Measurements from ENCODE around the gene PMEPA1.
"Not testable (repeated sequence)": the region's sequence is repeated elsewhere in the genome, so short reads cannot be mapped to it uniquely, and the experiment has no call there.

PMEPA1 gene

GRCh38 chr20:57638173-57638894 is 71.5 kb downstream of the PMEPA1 start:
- no peaks in the 10 kb centered on the region for H3K36me3 Mint-ChIP-seq (ENCODE audit: insufficient read depth)
- no peak for ATAC-seq (replicated peaks)
- peaks cover 11 to 12% of the 10 kb centered on the region in 2 donors for H3K4me1 Mint-ChIP-seq (ENCODE audit: low read depth in 2 of 2)
- H3K27ac Mint-ChIP-seq: no peak overlapping the region
- H3K27me3 Mint-ChIP-seq: peaks cover 26% of the 10 kb centered on the region in 2 donors
- no peak overlapping the region for H3K4me3 Mint-ChIP-seq
- no peak for DNase-seq
- peaks cover 6 to 25% of the 10 kb centered on the region in 2 donors for H3K9me3 Mint-ChIP-seq

GRCh38 chr20:57633945-57634491 is 75.8 kb downstream of the PMEPA1 start:
- Mint-ChIP-seq H3K27me3 (peaks cover 26 to 36% of the 10 kb centered on the region in 2 donors), H3K27ac (peak overlapping the region in 1 of 2 donors; percentile 60), H3K9me3 (peaks cover 6 to 25% of the 10 kb centered on the region in 2 donors), H3K36me3 (ENCODE audit: insufficient read depth) (no peaks in the 10 kb centered on the region), H3K4me3 (peak overlapping the region in 1 of 2 donors; percentile 44), H3K4me1 (ENCODE audit: low read depth in 2 of 2) (peaks cover 32 to 37% of the 10 kb centered on the region in 2 donors)
- no peak for DNase-seq
- peak; percentile 93 for ATAC-seq (replicated peaks)

GRCh38 chr20:57632286-57632685 is 77.5 kb downstream of the PMEPA1 start:
- Mint-ChIP-seq H3K4me1 (ENCODE audit: low read depth in 2 of 2) (peaks cover 42% of the 10 kb centered on the region in 2 donors), H3K27me3 (peaks cover 26 to 36% of the 10 kb centered on the region in 2 donors), H3K27ac (no peak overlapping the region), H3K9me3 (peaks cover 5 to 23% of the 10 kb centered on the region in 2 donors), H3K36me3 (ENCODE audit: insufficient read depth) (no peaks in the 10 kb centered on the region), H3K4me3 (no peak overlapping the region)
- no peak for DNase-seq
- ATAC-seq (replicated peaks): no peak

GRCh38 chr20:57630061-57630460 is 79.8 kb downstream of the PMEPA1 start:
- no peak for ATAC-seq (replicated peaks)
- no peak for DNase-seq
- Mint-ChIP-seq H3K36me3 (ENCODE audit: insufficient read depth) (peaks cover 4% of the 10 kb centered on the region), H3K27me3 (peaks cover 7 to 21% of the 10 kb centered on the region in 2 donors), H3K9me3 (peaks cover 0 to 5% of the 10 kb centered on the region in 2 donors), H3K27ac (peak overlapping the region; percentile 94 to 98), H3K4me1 (ENCODE audit: low read depth in 2 of 2) (peaks cover 48 to 56% of the 10 kb centered on the region in 2 donors), H3K4me3 (peak overlapping the region; percentile 71 to 80)

GRCh38 chr20:57629491-57629901 is 80.3 kb downstream of the PMEPA1 start:
- not testable (repeated sequence) for ATAC-seq (replicated peaks); H3K36me3 Mint-ChIP-seq (ENCODE audit: insufficient read depth); DNase-seq; H3K9me3 Mint-ChIP-seq
- Mint-ChIP-seq H3K4me1 (ENCODE audit: low read depth in 2 of 2) (peaks cover 48 to 53% of the 10 kb centered on the region in 2 donors), H3K27me3 (peaks cover 1 to 15% of the 10 kb centered on the region in 2 donors), H3K4me3 (peak overlapping the region; percentile 71 to 80), H3K27ac (peak overlapping the region; percentile 94 to 98)

GRCh38 chr20:57628962-57629308 is 80.9 kb downstream of the PMEPA1 start:
- ATAC-seq (replicated peaks); DNase-seq; H3K27me3 Mint-ChIP-seq; H3K36me3 Mint-ChIP-seq (ENCODE audit: insufficient read depth); H3K9me3 Mint-ChIP-seq: not testable (repeated sequence)
- Mint-ChIP-seq H3K27ac (peak overlapping the region; percentile 94 to 98), H3K4me1 (ENCODE audit: low read depth in 2 of 2) (peaks cover 42 to 47% of the 10 kb centered on the region in 2 donors), H3K4me3 (peak overlapping the region; percentile 71 to 80)

- peaks cover 0 to 9% of the 10 kb centered on the region in 2 donors for H3K27me3 Mint-ChIP-seq
- peaks cover 4% of the 10 kb centered on the region for H3K36me3 Mint-ChIP-seq (ENCODE audit: insufficient read depth)
- DNase-seq (peak; percentile 54 to 67 (median 63)), ATAC-seq (replicated peaks) (peak; percentile 84)
- H3K27ac Mint-ChIP-seq: peak overlapping the region; percentile 94 to 98
- peaks cover 36 to 44% of the 10 kb centered on the region in 2 donors for H3K4me1 Mint-ChIP-seq (ENCODE audit: low read depth in 2 of 2)
- H3K4me3 Mint-ChIP-seq: peak overlapping the region; percentile 73 to 74
- no peaks in the 10 kb centered on the region for H3K9me3 Mint-ChIP-seq
These were observed 81.5 kb downstream of the PMEPA1 start for GRCh38 chr20:57628047-57628961.

- ATAC-seq (replicated peaks) (no peak), DNase-seq (no peak)
- Mint-ChIP-seq H3K9me3 (no peaks in the 10 kb centered on the region), H3K4me3 (peak overlapping the region; percentile 73 to 74), H3K27ac (peak overlapping the region; percentile 94 to 98), H3K36me3 (ENCODE audit: insufficient read depth) (peaks cover 4% of the 10 kb centered on the region), H3K27me3 (peaks cover 0 to 8% of the 10 kb centered on the region in 2 donors), H3K4me1 (ENCODE audit: low read depth in 2 of 2) (peaks cover 39 to 49% of the 10 kb centered on the region in 2 donors)
These were observed 82.5 kb downstream of the PMEPA1 start for GRCh38 chr20:57627339-57627738.

- Mint-ChIP-seq H3K36me3 (ENCODE audit: insufficient read depth) (peaks cover 6% of the 10 kb centered on the region), H3K4me3 (peak overlapping the region in 1 of 2 donors; percentile 21), H3K27me3 (no peaks in the 10 kb centered on the region), H3K9me3 (no peaks in the 10 kb centered on the region), H3K27ac (peak overlapping the region in 1 of 2 donors; percentile 65), H3K4me1 (ENCODE audit: low read depth in 2 of 2) (peaks cover 42 to 49% of the 10 kb centered on the region in 2 donors)
- ATAC-seq (replicated peaks) (no peak), DNase-seq (no peak)
These were observed 83.8 kb downstream of the PMEPA1 start for GRCh38 chr20:57625978-57626377.

- Mint-ChIP-seq H3K27me3 (no peaks in the 10 kb centered on the region), H3K27ac (peak overlapping the region; percentile 6 to 52), H3K9me3 (no peaks in the 10 kb centered on the region), H3K4me1 (ENCODE audit: low read depth in 2 of 2) (peaks cover 41 to 51% of the 10 kb centered on the region in 2 donors), H3K36me3 (ENCODE audit: insufficient read depth) (peaks cover 6% of the 10 kb centered on the region), H3K4me3 (peak overlapping the region in 1 of 2 donors; percentile 21)
- DNase-seq (no peak), ATAC-seq (replicated peaks) (no peak)
These were observed 84.4 kb downstream of the PMEPA1 start for GRCh38 chr20:57625181-57625958.

GRCh38 chr20:57624124-57624523 is 85.7 kb downstream of the PMEPA1 start:
- DNase-seq: no peak
- no peak overlapping the region for H3K4me3 Mint-ChIP-seq
- no peaks in the 10 kb centered on the region for H3K27me3 Mint-ChIP-seq
- H3K27ac Mint-ChIP-seq: no peak overlapping the region
- H3K9me3 Mint-ChIP-seq: no peaks in the 10 kb centered on the region
- peaks cover 38 to 51% of the 10 kb centered on the region in 2 donors for H3K4me1 Mint-ChIP-seq (ENCODE audit: low read depth in 2 of 2)
- peaks cover 12% of the 10 kb centered on the region for H3K36me3 Mint-ChIP-seq (ENCODE audit: insufficient read depth)
- no peak for ATAC-seq (replicated peaks)

GRCh38 chr20:57622579-57623381 is 87.0 kb downstream of the PMEPA1 start:
- Mint-ChIP-seq H3K4me1 (ENCODE audit: low read depth in 2 of 2) (peaks cover 43 to 59% of the 10 kb centered on the region in 2 donors), H3K27me3 (no peaks in the 10 kb centered on the region), H3K36me3 (ENCODE audit: insufficient read depth) (peaks cover 20% of the 10 kb centered on the region), H3K27ac (peak overlapping the region in 1 of 2 donors; percentile 83), H3K4me3 (peak overlapping the region; percentile 14 to 56), H3K9me3 (no peaks in the 10 kb centered on the region)
- DNase-seq (peak; percentile 61 to 66 (median 65)), ATAC-seq (replicated peaks) (peak; percentile 7)

Data from effector memory CD8-positive, alpha-beta T cell (primary cell).